GM12878 (cell line): ENCODE results near the gene ABTB1. TPM values are rescaled to one million over a fixed set of nuclear protein-coding genes. Genes with fewer than 3 reads are reported as not detected.

ENCODE experiments used
- ATAC-seq: fragments of 200-7000 bp; cut with Tn5 transposase; 3 replicates; pipeline ENCODE4 v1.9.1; 2020; ENCODE audit warnings: mild to moderate bottlenecking, moderate library complexity
- BruUV-seq: library from RNA; stranded (reverse); fragments of 400-500 nt; replicated peaks from 2 replicates; lab custom pipeline; 2021; lab: Mats Ljungman, UMichigan
- CTCF ChIA-PET: fragments of 300-600 bp; sonication (Branson Sonifier 250); formaldehyde crosslinking; extraction: SDS; loops from one replicate; lab custom pipeline; 2021; ENCODE audit warnings: inconsistent platforms; lab: Yijun Ruan, JAX
- POLR2A ChIA-PET: fragments of 350-600 bp; formaldehyde crosslinking; extraction: SDS; loops from one replicate; lab custom pipeline; 2021; ENCODE audit warnings: inconsistent platforms; lab: Charles Lee
- RAD21 ChIA-PET: fragments of 300-600 bp; sonication (Branson Sonifier 250); formaldehyde crosslinking; loops from one replicate; lab custom pipeline; 2023; ENCODE audit warnings: antibody characterized with exemption; ENCODE audit not compliant: unreplicated experiment; lab: Charles Lee
- SMC1A ChIA-PET: fragments of 300-600 bp; sonication (Branson Sonifier 250); formaldehyde crosslinking; loops from one replicate; lab custom pipeline; 2023; ENCODE audit not compliant: unreplicated experiment, uncharacterized antibody; lab: Charles Lee
- DNase-seq: peaks from one replicate; pipeline ENCODE4 v3.0.0-alpha.2; 2011; ENCODE audit warnings: low read depth, low spot score
- FAIRE-seq: peaks from 3 replicates; lab custom pipeline; 2011; peaks lifted over from hg19 to GRCh38; lab: Jason Lieb, UNC
- H2AFZ ChIP-seq: 2 replicates; pipeline ENCODE4 v1.6.0; 2011; ENCODE audit warnings: low read depth, low read length, control low read depth; ENCODE audit not compliant: control insufficient read depth
- H3K27ac ChIP-seq: 2 replicates; pipeline ENCODE4 v1.5.1; 2011; ENCODE audit warnings: control low read depth; ENCODE audit not compliant: control insufficient read depth, insufficient read depth
- H3K27me3 ChIP-seq, 2 experiments: replicated peaks in 1 of 2; 2 replicates each; pipeline versions ENCODE4 v1.6.0 to v1.6.1; 2011; ENCODE audit warnings: low read length in 1 of 2; ENCODE audit not compliant: control insufficient read depth in 2 of 2, insufficient read depth in 2 of 2
- H3K36me3 ChIP-seq, 2 experiments: 2 replicates each; pipeline ENCODE4 v1.5.1; 2011; ENCODE audit warnings: low read length in 1 of 2; ENCODE audit not compliant: control insufficient read depth in 2 of 2, insufficient read depth in 2 of 2
- H3K4me1 ChIP-seq: 2 replicates; pipeline ENCODE4 v1.6.1; 2011; ENCODE audit warnings: mild to moderate bottlenecking, low read length, moderate library complexity, mixed read lengths; ENCODE audit not compliant: control insufficient read depth, insufficient read depth
- H3K4me2 ChIP-seq: 2 replicates; pipeline ENCODE4 v1.6.0; 2011; ENCODE audit warnings: control low read depth; ENCODE audit not compliant: control insufficient read depth, insufficient read depth
- H3K4me3 ChIP-seq: fragments of 200-600 bp; sonication (generic); 2 replicates; pipeline ENCODE4 v1.5.1; 2016
- H3K79me2 ChIP-seq: 2 replicates; pipeline ENCODE4 v1.6.0; 2011; ENCODE audit warnings: low read length; ENCODE audit not compliant: control insufficient read depth, insufficient read depth
- H3K9ac ChIP-seq: 2 replicates; pipeline ENCODE4 v1.8.0; 2011; ENCODE audit warnings: low read length, control low read depth, mixed read lengths; ENCODE audit not compliant: control insufficient read depth, insufficient read depth
- H3K9me3 ChIP-seq: replicated peaks from 3 replicates; pipeline ENCODE4 v1.5.1; 2011; ENCODE audit warnings: mild to moderate bottlenecking, low read length; ENCODE audit not compliant: control insufficient read depth, insufficient read depth
- H4K20me1 ChIP-seq: 2 replicates; pipeline ENCODE4 v1.6.0; 2011; ENCODE audit not compliant: control insufficient read depth, insufficient read depth
- ATF7 ChIP-seq: fragments of 450-650 bp; IDR thresholded peaks from 2 replicates; pipeline ENCODE4 v1.6.1; 2016; ENCODE audit warnings: low read depth, mild to moderate bottlenecking
- CBFB ChIP-seq: IDR thresholded peaks from 2 replicates; pipeline ENCODE4 v1.6.1; 2016; ENCODE audit warnings: antibody characterized with exemption, low read depth
- E2F4 ChIP-seq: IDR thresholded peaks from 2 replicates; pipeline ENCODE4 v1.6.1; 2012; ENCODE audit warnings: low read depth, low read length, improper control_type of control experiment
- IRF3 ChIP-seq: fragments of 450-650 bp; IDR thresholded peaks from 2 replicates; pipeline ENCODE4 v1.6.1; 2014; ENCODE audit warnings: mild to moderate bottlenecking
- IRF5 ChIP-seq: fragments of 450-650 bp; IDR thresholded peaks from 2 replicates; pipeline ENCODE4 v1.6.1; 2017; ENCODE audit warnings: borderline replicate concordance
- JUNB ChIP-seq: IDR thresholded peaks from 2 replicates; pipeline ENCODE4 v1.6.1; 2016; ENCODE audit warnings: antibody characterized with exemption, mild to moderate bottlenecking
- MXI1 ChIP-seq: fragments of 150-350 bp; IDR thresholded peaks from 2 replicates; pipeline ENCODE4 v1.6.1; 2011; ENCODE audit warnings: low read depth, mild to moderate bottlenecking, inconsistent platforms, low read length, improper control_type of control experiment
- MYB ChIP-seq: fragments of 150-350 bp; IDR thresholded peaks from 2 replicates; pipeline ENCODE4 v1.6.1; 2014; ENCODE audit warnings: mild to moderate bottlenecking, low read depth, low read length, borderline replicate concordance
- MYC ChIP-seq: IDR thresholded peaks from 2 replicates; pipeline ENCODE4 v1.6.1; 2011; ENCODE audit warnings: mild to moderate bottlenecking, low read length, moderate library complexity, inconsistent platforms; ENCODE audit not compliant: insufficient read depth, insufficient replicate concordance, insufficient read length, severe bottlenecking
- NRF1 ChIP-seq: conservative IDR thresholded peaks from 2 replicates; pipeline ENCODE4 v1.6.1; 2011; ENCODE audit warnings: mild to moderate bottlenecking, low read depth, low read length, improper control_type of control experiment
- SMC3 ChIP-seq: IDR thresholded peaks from 2 replicates; pipeline ENCODE4 v1.6.1; 2011; ENCODE audit warnings: low read length, improper control_type of control experiment, borderline replicate concordance
- SREBF2 ChIP-seq: IDR thresholded peaks from 2 replicates; pipeline ENCODE4 v1.6.1; 2012; ENCODE audit warnings: mild to moderate bottlenecking, low read length
- SUPT20H ChIP-seq: IDR thresholded peaks from 2 replicates; pipeline ENCODE4 v1.6.1; 2011; ENCODE audit warnings: low read depth, mild to moderate bottlenecking, low read length, moderate library complexity, borderline replicate concordance; ENCODE audit not compliant: control insufficient read depth
- TCF12 ChIP-seq: IDR thresholded peaks from 2 replicates; pipeline ENCODE4 v1.6.1; 2011; ENCODE audit warnings: low read depth, mild to moderate bottlenecking, low read length
- USF1 ChIP-seq: IDR thresholded peaks from 2 replicates; pipeline ENCODE4 v1.6.1; 2011; ENCODE audit warnings: borderline replicate concordance, low read depth, mild to moderate bottlenecking, moderate library complexity, mixed read lengths, low read length; ENCODE audit not compliant: insufficient read depth; ENCODE audit errors: extremely low read length
- USF2 ChIP-seq: IDR thresholded peaks from 2 replicates; pipeline ENCODE4 v1.6.1; 2011; ENCODE audit warnings: low read depth, low read length, improper control_type of control experiment, borderline replicate concordance
- ZNF384 ChIP-seq: IDR thresholded peaks from 2 replicates; pipeline ENCODE4 v1.6.1; 2012; ENCODE audit warnings: low read depth, mild to moderate bottlenecking, low read length, improper control_type of control experiment, borderline replicate concordance
- WGBS: methylation state at CpG from one replicate; pipeline ENCODE4 v1.1.6; 2016; ENCODE audit warnings: low lambda C conversion rate; ENCODE audit not compliant: insufficient replicate concordance, insufficient coverage; ENCODE audit errors: missing lambda C conversion rate; 5-methylcytosine and 5-hydroxymethylcytosine counted together
- in situ Hi-C: fragments of 300-500 bp; cut with MboI; formaldehyde crosslinking; loops from 9 replicates; pipeline ENCODE4 v1.14.3; 2018; ENCODE audit warnings: mixed read lengths
- intact Hi-C: fragments of 100-400 bp; cut with micrococcal nuclease; formaldehyde crosslinking; loops from one replicate; pipeline ENCODE4 v1.14.2; 2022; ENCODE audit not compliant: unreplicated experiment
- polyA plus RNA-seq, 11 experiments: library from polyadenylated mRNA; depleted of rRNA in 4 of 11; unstranded in 6 of 11; stranded (reverse) in 5 of 11; fragments of >200 nt; fragmentation: Nextera tagmentation in 4 of 11; fragmentation: Illumina TruSeq in 1 of 11; extraction: Ambion mirVana in 4 of 11; extraction: Trizol in 1 of 11; gene quantifications; 1 replicate in 1 of 11; 2 replicates in 10 of 11; pipeline versions ENCODE4 v1.2.1 to v1.2.3, GENCODE V29; 2011 to 2016; ENCODE audit warnings: inconsistent platforms in 2 of 11, missing spikeins in 2 of 11, low read depth in 1 of 11
- total RNA-seq, 4 experiments: library from RNA; depleted of rRNA in 3 of 4; stranded (reverse); fragments of >200 nt in 3 of 4; fragmentation: Illumina TruSeq in 1 of 4; extraction: Trizol in 1 of 4; gene quantifications; 2 replicates each; pipeline versions ENCODE4 v1.2.1 to v1.2.3, GENCODE V29; 2013 to 2021

The ABTB1 gene
- total and polyA plus RNA-seq, 10 of the 15 experiments (the other 5 are each of a cell fraction or from before 2014, with no cell fraction given) = 0.11 to 10.2 (median 7.1) TPM

GRCh38 chr3:127667119-127667681, 5.6 kb upstream of the ABTB1 start:
- BruUV-seq = no TSS peak
- peaks cover 3% of the 10 kb centered on the region; the same call in 1 of the 2 replicates for H3K4me1 ChIP-seq
- H3K27me3 ChIP-seq = no peaks in the 10 kb centered on the region
- no peak overlapping the region for H3K4me2 ChIP-seq
- ChIA-PET SMC1A (no interaction called here), CTCF (no interaction called here), POLR2A (no interaction called here), RAD21 (no interaction called here)
- peaks cover 4% of the 10 kb centered on the region for H3K79me2 ChIP-seq
- no peaks in the 10 kb centered on the region for H3K9me3 ChIP-seq
- no peaks in the 10 kb centered on the region for H4K20me1 ChIP-seq
- no peaks in the 10 kb centered on the region for H3K36me3 ChIP-seq
- intact Hi-C loops = no loop called here
- in situ Hi-C loops = no loop called here
- H3K27ac ChIP-seq = no peak overlapping the region
- ATAC-seq (no peak), FAIRE-seq (no peak), DNase-seq (no peak)
- H3K4me3 ChIP-seq = no peak overlapping the region
- H2AFZ ChIP-seq = no peak overlapping the region
- TF ChIP-seq MYB = no peak
- no peak for TF ChIP-seq E2F4
- TF ChIP-seq USF1 = no peak
- TF ChIP-seq IRF3 = no peak
- TF ChIP-seq USF2 = no peak
- no peak for TF ChIP-seq IRF5
- no peak for TF ChIP-seq SMC3
- no peak for TF ChIP-seq MXI1
- TF ChIP-seq TCF12 = no peak
- TF ChIP-seq NRF1 = no peak
- TF ChIP-seq ATF7 = no peak
- no peak for TF ChIP-seq MYC
- TF ChIP-seq JUNB = no peak
- TF ChIP-seq CBFB = no peak
- no peak for TF ChIP-seq ZNF384
- TF ChIP-seq SUPT20H = no peak
- TF ChIP-seq SREBF2 = no peak
- no peak overlapping the region for H3K9ac ChIP-seq
- WGBS = 70% methylated on average over 6 of the region's 6 CpGs
